IMR-90 (cell line): ENCODE data around the gene PIAS4. TPM values are rescaled to one million over a fixed set of nuclear protein-coding genes. Genes with fewer than 3 reads are reported as not detected.

Experiments used
- ATAC-seq: fragments of 200-7000 bp; cut with Tn5 transposase; 2 replicates; pipeline ENCODE4 v1.9.1; 2020; ENCODE audit warnings: low read depth, mild to moderate bottlenecking, moderate library complexity
- BruUV-seq: library from RNA; stranded (reverse); fragments of 400-500 nt; replicated peaks from 2 replicates; lab custom pipeline; 2021; lab: Mats Ljungman, UMichigan
- CTCF ChIA-PET: fragments of 300-600 bp; formaldehyde crosslinking; extraction: SDS; loops from one replicate; lab custom pipeline; 2021; ENCODE audit warnings: antibody characterized with exemption; lab: Yijun Ruan, JAX
- POLR2A ChIA-PET: fragments of 300-600 bp; sonication (Branson Sonifier 250); formaldehyde crosslinking; loops from one replicate; lab custom pipeline; 2022; ENCODE audit warnings: antibody characterized with exemption; ENCODE audit not compliant: unreplicated experiment; lab: Charles Lee
- DNase-seq: peaks from one replicate; pipeline ENCODE4 v3.0.0; 2013
- H2AFZ ChIP-seq: replicated peaks from 2 replicates; pipeline ENCODE3; 2013; ENCODE audit warnings: low read length, mild to moderate bottlenecking; ENCODE audit not compliant: poor library complexity
- H2AK5ac ChIP-seq: 2 replicates; pipeline ENCODE4 v1.6.1; 2013; ENCODE audit warnings: low read depth, low read length, inconsistent platforms
- H2AK9ac ChIP-seq: replicated peaks from 2 replicates; pipeline ENCODE3; 2013; ENCODE audit warnings: mild to moderate bottlenecking, low read depth, low read length, moderate library complexity; ENCODE audit not compliant: poor library complexity
- H2BK120ac ChIP-seq: 2 replicates; pipeline ENCODE4 v1.6.1; 2013; ENCODE audit warnings: low read depth, low read length, inconsistent platforms
- H2BK15ac ChIP-seq: 3 replicates; pipeline ENCODE4 v1.6.1; 2013; ENCODE audit warnings: low read depth, low read length, inconsistent platforms
- H2BK20ac ChIP-seq: 2 replicates; pipeline ENCODE4 v1.6.1; 2013; ENCODE audit warnings: low read depth, mild to moderate bottlenecking, inconsistent platforms, low read length, moderate library complexity
- H2BK5ac ChIP-seq: 2 replicates; pipeline ENCODE4 v1.6.1; 2013; ENCODE audit warnings: mild to moderate bottlenecking, low read depth, low read length, inconsistent platforms; ENCODE audit not compliant: poor library complexity, severe bottlenecking
- H3K14ac ChIP-seq: replicated peaks from 2 replicates; pipeline ENCODE4 v1.6.1; 2013; ENCODE audit warnings: low read depth, low read length, inconsistent platforms
- H3K18ac ChIP-seq: 2 replicates; pipeline ENCODE4 v1.6.1; 2013; ENCODE audit warnings: low read depth, low read length, control low read depth
- H3K23ac ChIP-seq: 2 replicates; pipeline ENCODE4 v1.6.1; 2013; ENCODE audit warnings: low read depth, low read length, inconsistent platforms
- H3K27ac ChIP-seq: 2 replicates; pipeline ENCODE4 v1.5.1; 2013; ENCODE audit warnings: mild to moderate bottlenecking, control low read depth, low read length; ENCODE audit not compliant: insufficient read depth
- H3K27me3 ChIP-seq: 2 replicates; pipeline ENCODE4 v1.6.1; 2013; ENCODE audit warnings: low read length; ENCODE audit not compliant: control insufficient read depth, insufficient read depth
- H3K36me3 ChIP-seq: 2 replicates; pipeline ENCODE4 v1.6.1; 2013; ENCODE audit warnings: low read length, mixed read lengths; ENCODE audit not compliant: control insufficient read depth, insufficient read depth
- H3K4ac ChIP-seq: 2 replicates; pipeline ENCODE4 v1.6.1; 2013; ENCODE audit warnings: low read depth, low read length, inconsistent platforms
- H3K4me1 ChIP-seq: 2 replicates; pipeline ENCODE4 v1.6.1; 2013; ENCODE audit warnings: low read length, mixed read lengths; ENCODE audit not compliant: control insufficient read depth, insufficient read depth
- H3K4me2 ChIP-seq: 2 replicates; pipeline ENCODE4 v1.6.1; 2013; ENCODE audit warnings: low read depth, mild to moderate bottlenecking, control low read depth, low read length, moderate library complexity
- H3K4me3 ChIP-seq: 2 replicates; pipeline ENCODE4 v1.5.1; 2013; ENCODE audit warnings: low read depth, mild to moderate bottlenecking, control low read depth, low read length, moderate library complexity; ENCODE audit not compliant: insufficient read depth
- H3K56ac ChIP-seq: 2 replicates; pipeline ENCODE4 v1.6.1; 2013; ENCODE audit warnings: low read length, inconsistent platforms; ENCODE audit not compliant: insufficient read depth; ENCODE audit errors: extremely low read depth
- H3K79me1 ChIP-seq, 2 experiments: 2 replicates each; pipeline ENCODE4 v1.6.1; 2013; ENCODE audit warnings: low read length in 2 of 2, inconsistent platforms in 1 of 2, low read depth in 1 of 2
- H3K9ac ChIP-seq: 2 replicates; pipeline ENCODE4 v1.6.1; 2013; ENCODE audit warnings: low read depth, low read length, control low read depth
- H3K9me1 ChIP-seq: 2 replicates; pipeline ENCODE4 v1.6.1; 2013; ENCODE audit warnings: low read length, inconsistent platforms; ENCODE audit not compliant: insufficient read depth
- H3K9me3 ChIP-seq: 2 replicates; pipeline ENCODE4 v1.6.1; 2013; ENCODE audit warnings: low read length; ENCODE audit not compliant: control insufficient read depth, insufficient read depth
- H4K20me1 ChIP-seq: 2 replicates; pipeline ENCODE4 v1.6.1; 2013; ENCODE audit warnings: low read length, inconsistent platforms; ENCODE audit not compliant: insufficient read depth
- H4K5ac ChIP-seq: 2 replicates; pipeline ENCODE4 v1.6.1; 2013; ENCODE audit warnings: mild to moderate bottlenecking, low read depth, low read length, control low read depth
- H4K8ac ChIP-seq, 2 experiments: 2 replicates each; pipeline ENCODE4 v1.6.1; 2013; ENCODE audit warnings: low read depth in 2 of 2, low read length in 2 of 2, control low read depth in 1 of 2, inconsistent platforms in 1 of 2
- H4K91ac ChIP-seq: 2 replicates; pipeline ENCODE4 v1.6.1; 2013; ENCODE audit warnings: low read depth, low read length, inconsistent platforms; ENCODE audit not compliant: insufficient read depth
- BHLHE40 ChIP-seq: fragments of 150-350 bp; IDR thresholded peaks from 2 replicates; pipeline ENCODE4 v1.6.1; 2016; ENCODE audit warnings: mild to moderate bottlenecking, low read depth, low read length
- CEBPB ChIP-seq: IDR thresholded peaks from 2 replicates; pipeline ENCODE4 v1.6.1; 2012; ENCODE audit warnings: low read depth, low read length, improper control_type of control experiment
- CHD1 ChIP-seq: IDR thresholded peaks from 2 replicates; pipeline ENCODE4 v1.6.1; 2012; ENCODE audit warnings: low read depth, low read length, improper control_type of control experiment
- ELK1 ChIP-seq: fragments of 150-350 bp; IDR thresholded peaks from 2 replicates; pipeline ENCODE4 v1.6.1; 2016; ENCODE audit warnings: low read depth, mild to moderate bottlenecking, low read length, moderate library complexity, borderline replicate concordance
- FOS ChIP-seq: fragments of 150-350 bp; IDR thresholded peaks from 2 replicates; pipeline ENCODE4 v1.6.1; 2016; ENCODE audit warnings: low read depth, low read length
- MAFK ChIP-seq: IDR thresholded peaks from 2 replicates; pipeline ENCODE4 v1.6.1; 2012; ENCODE audit warnings: low read depth, low read length, improper control_type of control experiment
- MAZ ChIP-seq: IDR thresholded peaks from 2 replicates; pipeline ENCODE4 v1.6.1; 2012; ENCODE audit warnings: low read depth, mild to moderate bottlenecking, low read length, improper control_type of control experiment, moderate library complexity, borderline replicate concordance
- MXI1 ChIP-seq: IDR thresholded peaks from 2 replicates; pipeline ENCODE4 v1.6.1; 2012; ENCODE audit warnings: low read depth, mild to moderate bottlenecking, low read length, moderate library complexity, borderline replicate concordance
- NFE2L2 ChIP-seq: fragments of 150-350 bp; IDR thresholded peaks from 2 replicates; pipeline ENCODE4 v1.6.1; 2016; ENCODE audit warnings: low read depth, mild to moderate bottlenecking, low read length
- POLR2A ChIP-seq: IDR thresholded peaks from 2 replicates; pipeline ENCODE4 v1.6.1; 2012; ENCODE audit warnings: mild to moderate bottlenecking, low read depth, low read length
- RAD21 ChIP-seq: IDR thresholded peaks from 2 replicates; pipeline ENCODE4 v1.6.1; 2012; ENCODE audit warnings: low read length, improper control_type of control experiment
- SMC3 ChIP-seq: fragments of 150-350 bp; IDR thresholded peaks from 2 replicates; pipeline ENCODE4 v1.6.1; 2016; ENCODE audit warnings: low read depth, mild to moderate bottlenecking, antibody characterized with exemption, low read length, moderate library complexity
- USF2 ChIP-seq: fragments of 150-350 bp; IDR thresholded peaks from 2 replicates; pipeline ENCODE4 v1.6.1; 2017; ENCODE audit warnings: mild to moderate bottlenecking, antibody characterized with exemption, low read length, low read depth
- WGBS, 2 experiments: methylation state at CpG; one replicate each; pipeline versions ENCODE4 v1.1.5 to v1.1.7; 2013; ENCODE audit warnings: missing lambda C conversion rate in 2 of 2; ENCODE audit not compliant: insufficient read length in 1 of 2; ENCODE audit errors: extremely low coverage in 2 of 2; 5-methylcytosine and 5-hydroxymethylcytosine counted together
- dilution Hi-C: fragments of 300-500 bp; cut with HindIII; formaldehyde crosslinking; loops from one replicate; pipeline ENCODE4 v1.14.3; 2018; ENCODE audit warnings: low sequenced_read_pairs; ENCODE audit not compliant: unreplicated experiment
- in situ Hi-C: fragments of 300-500 bp; cut with MboI; formaldehyde crosslinking; loops from 3 replicates; pipeline ENCODE4 v1.14.3; 2019; ENCODE audit warnings: low sequenced_read_pairs, inconsistent platforms, mixed read lengths
- intact Hi-C: fragments of 100-400 bp; cut with micrococcal nuclease; formaldehyde crosslinking; loops from 2 replicates; pipeline ENCODE4 v1.10.0; 2022
- polyA plus RNA-seq, 3 experiments: library from polyadenylated mRNA; depleted of rRNA; stranded (reverse); fragments of >200 nt; gene quantifications; 2 replicates each; pipeline ENCODE4 v1.2.3, GENCODE V29; 2012; ENCODE audit warnings: low replicate concordance in 1 of 3
- total RNA-seq: library from RNA; depleted of rRNA; stranded (reverse); fragments of >200 nt; gene quantifications from 2 replicates; pipeline ENCODE4 v1.2.3, GENCODE V29; 2012
- TF ChIP-seq, protein P1 (sequence below): conservative IDR thresholded peaks from 2 replicates; pipeline ENCODE4 v1.5.1; 2012; ENCODE audit warnings: mild to moderate bottlenecking, low read depth, low read length, improper control_type of control experiment

The PIAS4 gene
- total and polyA plus RNA-seq, 2 of the 4 experiments (the other 2 are of a cell fraction), result 12.1 to 13.6 TPM

GRCh38 chr19:3980353-3981251, 26.9 kb upstream of the PIAS4 start:
- no peak overlapping the region for H3K23ac ChIP-seq
- no peak overlapping the region for H2BK5ac ChIP-seq
- H3K9me3 ChIP-seq, result no peaks in the 10 kb centered on the region
- intact Hi-C loops, result no loop called here
- H2BK20ac ChIP-seq, result no peak overlapping the region
- no peak for ATAC-seq
- H3K27ac ChIP-seq, result no peak overlapping the region
- H3K79me1 ChIP-seq, result peaks cover 9 to 90% of the 10 kb centered on the region in 2 experiments
- dilution Hi-C loops, result no loop called here
- ChIA-PET POLR2A (interaction anchor here (0.6 to 0.9 kb wide), 2 partner anchors 10 to 24 kb away, joined by 3 read pairs; partner anchors contain the start of gene DAPK3), CTCF (no interaction called here)
- H3K4ac ChIP-seq, result no peak overlapping the region
- no peak overlapping the region for H3K18ac ChIP-seq
- no peak overlapping the region for H2BK120ac ChIP-seq
- H4K20me1 ChIP-seq, result peaks cover 97% of the 10 kb centered on the region
- no peak overlapping the region for H3K9ac ChIP-seq
- no peak overlapping the region for H4K5ac ChIP-seq
- no peak overlapping the region for H3K56ac ChIP-seq
- H3K9me1 ChIP-seq, result peaks cover 15% of the 10 kb centered on the region; the same call in 1 of the 2 replicates
- no peak overlapping the region for H3K4me2 ChIP-seq
- H2AK5ac ChIP-seq, result no peak overlapping the region
- H3K36me3 ChIP-seq, result peaks cover 85% of the 10 kb centered on the region
- H2BK15ac ChIP-seq, result no peak overlapping the region
- no peak for DNase-seq
- no peak overlapping the region for H4K8ac ChIP-seq
- no peak overlapping the region for H3K14ac ChIP-seq
- H2AK9ac ChIP-seq, result no peak overlapping the region
- H3K4me1 ChIP-seq, result peaks cover 6% of the 10 kb centered on the region
- H2AFZ ChIP-seq, result peak overlapping the region; percentile 28
- in situ Hi-C loops, result no loop called here
- TF ChIP-seq CEBPB (no peak), SMC3 (no peak), RAD21 (no peak), MAFK (no peak), BHLHE40 (no peak), POLR2A (no peak; the same call in 1 of the 2 replicates), CHD1 (no peak), ELK1 (no peak), MAZ (no peak), NFE2L2 (no peak), FOS (no peak), USF2 (no peak), MXI1 (no peak)
- TF ChIP-seq, protein P1, sequence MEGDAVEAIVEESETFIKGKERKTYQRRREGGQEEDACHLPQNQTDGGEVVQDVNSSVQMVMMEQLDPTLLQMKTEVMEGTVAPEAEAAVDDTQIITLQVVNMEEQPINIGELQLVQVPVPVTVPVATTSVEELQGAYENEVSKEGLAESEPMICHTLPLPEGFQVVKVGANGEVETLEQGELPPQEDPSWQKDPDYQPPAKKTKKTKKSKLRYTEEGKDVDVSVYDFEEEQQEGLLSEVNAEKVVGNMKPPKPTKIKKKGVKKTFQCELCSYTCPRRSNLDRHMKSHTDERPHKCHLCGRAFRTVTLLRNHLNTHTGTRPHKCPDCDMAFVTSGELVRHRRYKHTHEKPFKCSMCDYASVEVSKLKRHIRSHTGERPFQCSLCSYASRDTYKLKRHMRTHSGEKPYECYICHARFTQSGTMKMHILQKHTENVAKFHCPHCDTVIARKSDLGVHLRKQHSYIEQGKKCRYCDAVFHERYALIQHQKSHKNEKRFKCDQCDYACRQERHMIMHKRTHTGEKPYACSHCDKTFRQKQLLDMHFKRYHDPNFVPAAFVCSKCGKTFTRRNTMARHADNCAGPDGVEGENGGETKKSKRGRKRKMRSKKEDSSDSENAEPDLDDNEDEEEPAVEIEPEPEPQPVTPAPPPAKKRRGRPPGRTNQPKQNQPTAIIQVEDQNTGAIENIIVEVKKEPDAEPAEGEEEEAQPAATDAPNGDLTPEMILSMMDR, result no peak
- H3K4me3 ChIP-seq, result no peak overlapping the region
- WGBS, 2 experiments, result 96% methylated on average over 26 of the region's 31 CpGs; no CpG with 5 or more reads in 1 of the 2 experiments
- H3K27me3 ChIP-seq, result no peaks in the 10 kb centered on the region
- BruUV-seq, result TSS peak; percentile 20
- no peak overlapping the region for H4K91ac ChIP-seq
